ENCODE measurements around the gene SOS1.

- TF ChIP-seq POLR2A (IDR thresholded peaks at IDR 0.05; ENCODE audit: low read depth, low read length), result no peak
- no peak for TF ChIP-seq POLR2AphosphoS5 (IDR thresholded peaks at IDR 0.05; ENCODE audit: low read depth, low read length)
Observed at GRCh38 chr2:38947241-38948239, 173.3 kb downstream of the SOS1 start.

Data from GM12892 (cell line).